CD4-positive, alpha-beta memory T cell (primary cell): ENCODE measurements around the gene SMIM14. TPM values are rescaled to one million over a fixed set of nuclear protein-coding genes. Genes with fewer than 3 reads are reported as not detected.
"Not testable (repeated sequence)": the region's sequence is repeated elsewhere in the genome, so short reads cannot be mapped to it uniquely, and the experiment has no call there.

Source experiments
- CTCF ChIA-PET: fragments of 350-600 bp; sonication (Branson Sonifier 250); formaldehyde crosslinking; loops from one replicate; lab custom pipeline; 2021; ENCODE audit warnings: inconsistent platforms; ENCODE audit not compliant: partially characterized antibody; lab: Charles Lee
- POLR2A ChIA-PET: fragments of 350-600 bp; sonication (Branson Sonifier 250); formaldehyde crosslinking; loops from one replicate; lab custom pipeline; 2021; ENCODE audit not compliant: partially characterized antibody; lab: Charles Lee
- DNase-seq, 5 donors: peaks; one replicate each; pipeline versions ENCODE4 v3.0.0 to v3.0.0-alpha.2; 2020 to 2022; ENCODE audit warnings: mixed read lengths in 1 of 5
- H3K27ac ChIP-seq: one replicate; pipeline ENCODE4 v1.7.0; 2013; ENCODE audit warnings: low read depth, low read length
- H3K27me3 ChIP-seq: 2 replicates; pipeline ENCODE4 v1.7.0; 2013; ENCODE audit warnings: mild to moderate bottlenecking, low read length, moderate library complexity; ENCODE audit not compliant: insufficient read depth
- H3K36me3 ChIP-seq: 2 replicates; pipeline ENCODE4 v1.7.0; 2013; ENCODE audit warnings: mild to moderate bottlenecking, low read length, moderate library complexity; ENCODE audit not compliant: insufficient read depth
- H3K4me1 ChIP-seq: 2 replicates; pipeline ENCODE4 v1.7.0; 2013; ENCODE audit warnings: mild to moderate bottlenecking, low read length, moderate library complexity; ENCODE audit not compliant: insufficient read depth
- H3K4me3 ChIP-seq, 2 donors: one replicate each; pipeline ENCODE4 v1.7.0; 2013; ENCODE audit warnings: low read length in 2 of 2, mild to moderate bottlenecking in 1 of 2
- H3K9me3 ChIP-seq, 2 donors: one replicate each; pipeline ENCODE4 v1.7.0; 2013; ENCODE audit warnings: low read length in 2 of 2, control low read depth in 1 of 2; ENCODE audit not compliant: control insufficient read depth in 1 of 2
- H3K27ac Mint-ChIP-seq, 7 donors: one replicate each; pipeline ENCODE4 v1.8.0; 2020 to 2021; ENCODE audit warnings: mixed read lengths in 7 of 7, mild to moderate bottlenecking in 6 of 7, inconsistent platforms in 3 of 7, moderate library complexity in 3 of 7
- H3K27me3 Mint-ChIP-seq, 2 donors: one replicate each; pipeline ENCODE4 v1.8.0; 2020 to 2021; ENCODE audit warnings: mixed read lengths in 2 of 2
- H3K36me3 Mint-ChIP-seq, 2 donors: one replicate each; pipeline ENCODE4 v1.8.0; 2020 to 2021; ENCODE audit warnings: mixed read lengths in 2 of 2, inconsistent platforms in 1 of 2, mild to moderate bottlenecking in 1 of 2
- H3K4me1 Mint-ChIP-seq, 4 donors: one replicate each; pipeline ENCODE4 v1.8.0; 2020 to 2021; ENCODE audit warnings: mixed read lengths in 4 of 4, mild to moderate bottlenecking in 1 of 4
- H3K4me3 Mint-ChIP-seq, 8 donors: one replicate each; pipeline ENCODE4 v1.8.0; 2020 to 2021; ENCODE audit warnings: mixed read lengths in 8 of 8, mild to moderate bottlenecking in 7 of 8, moderate library complexity in 6 of 8, inconsistent platforms in 3 of 8
- H3K9me3 Mint-ChIP-seq, 8 donors: one replicate each; pipeline ENCODE4 v1.8.0; 2020 to 2021; ENCODE audit warnings: mixed read lengths in 8 of 8, mild to moderate bottlenecking in 5 of 8, inconsistent platforms in 3 of 8, moderate library complexity in 1 of 8
- intact Hi-C: fragments of 100-400 bp; cut with micrococcal nuclease; formaldehyde crosslinking; loops from one replicate; pipeline ENCODE4 v1.15.1; 2023
- polyA plus RNA-seq, 2 donors: library from polyadenylated mRNA; unstranded; fragments of 300-500 nt; fragmentation: Illumina TruSeq; gene quantifications; one replicate each; pipeline ENCODE4 v1.2.3, GENCODE V29; 2021
- total RNA-seq, 2 experiments: library from RNA; stranded (reverse); gene quantifications; one replicate each; pipeline ENCODE4 v1.2.3, GENCODE V29; 2021

SMIM14 gene
- total and polyA plus RNA-seq, 4 experiments from 2014 or later, result 15.5 to 54.4 (median 28.1) TPM

GRCh38 chr4:39617534-39617933, 21.1 kb downstream of the SMIM14 start:
- Histone ChIP-seq H3K27me3 (no peaks in the 10 kb centered on the region), H3K4me1 (no peaks in the 10 kb centered on the region), H3K4me3 (no peak overlapping the region), H3K27ac (no peak overlapping the region), H3K36me3 (no peaks in the 10 kb centered on the region), H3K9me3 (no peaks in the 10 kb centered on the region)
- POLR2A ChIA-PET, result no interaction called here
- CTCF ChIA-PET, result no interaction called here
- Mint-ChIP-seq H3K36me3 (peaks cover 0 to 4% of the 10 kb centered on the region in 2 donors), H3K27me3 (no peaks in the 10 kb centered on the region), H3K4me3 (no peak overlapping the region), H3K4me1 (no peaks in the 10 kb centered on the region), H3K27ac (no peak overlapping the region), H3K9me3 (no peaks in the 10 kb centered on the region)
- intact Hi-C loops, result no loop called here
- no peak for DNase-seq

- Mint-ChIP-seq H3K27me3 (no peaks in the 10 kb centered on the region), H3K36me3 (peaks cover 2 to 4% of the 10 kb centered on the region in 2 donors), H3K27ac (no peak overlapping the region), H3K4me1 (no peaks in the 10 kb centered on the region), H3K9me3 (no peaks in the 10 kb centered on the region), H3K4me3 (no peak overlapping the region)
- Histone ChIP-seq H3K9me3 (no peaks in the 10 kb centered on the region), H3K4me1 (no peaks in the 10 kb centered on the region), H3K4me3 (no peak overlapping the region), H3K27ac (no peak overlapping the region), H3K27me3 (no peaks in the 10 kb centered on the region), H3K36me3 (no peaks in the 10 kb centered on the region)
- CTCF ChIA-PET, result no interaction called here
- POLR2A ChIA-PET, result no interaction called here
- intact Hi-C loops, result no loop called here
- no peak for DNase-seq
Observed at GRCh38 chr4:39616651-39617050, 22.0 kb downstream of the SMIM14 start.

GRCh38 chr4:39616112-39616511, 22.6 kb downstream of the SMIM14 start:
- H3K4me1 Mint-ChIP-seq, H3K27me3 Mint-ChIP-seq, H3K4me3 ChIP-seq, H3K9me3 ChIP-seq, H3K27ac Mint-ChIP-seq, H3K36me3 Mint-ChIP-seq, H3K27me3 ChIP-seq, H3K4me3 Mint-ChIP-seq, DNase-seq, H3K9me3 Mint-ChIP-seq, intact Hi-C loops, CTCF ChIA-PET, H3K36me3 ChIP-seq, POLR2A ChIA-PET, H3K27ac ChIP-seq, H3K4me1 ChIP-seq: not testable (repeated sequence)

GRCh38 chr4:39614487-39615162, 24.0 kb downstream of the SMIM14 start:
- intact Hi-C loops, result no loop called here
- POLR2A ChIA-PET, result no interaction called here
- Mint-ChIP-seq H3K27me3 (no peaks in the 10 kb centered on the region), H3K4me1 (no peaks in the 10 kb centered on the region), H3K36me3 (peaks cover 8% of the 10 kb centered on the region in 2 donors), H3K27ac (no peak overlapping the region), H3K9me3 (no peaks in the 10 kb centered on the region), H3K4me3 (no peak overlapping the region)
- DNase-seq, result no peak
- Histone ChIP-seq H3K4me3 (no peak overlapping the region), H3K27ac (no peak overlapping the region), H3K4me1 (no peaks in the 10 kb centered on the region), H3K36me3 (no peaks in the 10 kb centered on the region), H3K9me3 (no peaks in the 10 kb centered on the region), H3K27me3 (no peaks in the 10 kb centered on the region)
- CTCF ChIA-PET, result no interaction called here

GRCh38 chr4:39613093-39613656, 25.5 kb downstream of the SMIM14 start:
- no peaks in the 10 kb centered on the region for H3K4me1 Mint-ChIP-seq
- no peak overlapping the region for H3K27ac ChIP-seq
- no peaks in the 10 kb centered on the region for H3K27me3 ChIP-seq
- H3K36me3 ChIP-seq, result no peaks in the 10 kb centered on the region
- H3K27me3 Mint-ChIP-seq, result no peaks in the 10 kb centered on the region
- H3K4me3 ChIP-seq, result no peak overlapping the region
- no peaks in the 10 kb centered on the region for H3K9me3 Mint-ChIP-seq
- H3K4me1 ChIP-seq, result no peaks in the 10 kb centered on the region
- ChIA-PET POLR2A (no interaction called here), CTCF (no interaction called here)
- no peak for DNase-seq
- H3K9me3 ChIP-seq, result no peaks in the 10 kb centered on the region
- intact Hi-C loops, result no loop called here
- peaks cover 14 to 15% of the 10 kb centered on the region in 2 donors for H3K36me3 Mint-ChIP-seq
- H3K4me3 Mint-ChIP-seq, result no peak overlapping the region
- H3K27ac Mint-ChIP-seq, result no peak overlapping the region

GRCh38 chr4:39609454-39609931, 29.2 kb downstream of the SMIM14 start:
- no peaks in the 10 kb centered on the region for H3K27me3 ChIP-seq
- H3K4me3 ChIP-seq, result no peak overlapping the region
- DNase-seq, result no peak
- no peaks in the 10 kb centered on the region for H3K27me3 Mint-ChIP-seq
- H3K27ac Mint-ChIP-seq, result no peak overlapping the region
- POLR2A ChIA-PET, result no interaction called here
- peaks cover 0 to 7% (median 5%) of the 10 kb centered on the region in 8 donors for H3K9me3 Mint-ChIP-seq
- H3K36me3 Mint-ChIP-seq, result peaks cover 28% of the 10 kb centered on the region in 2 donors
- intact Hi-C loops, result no loop called here
- no peaks in the 10 kb centered on the region for H3K36me3 ChIP-seq
- CTCF ChIA-PET, result no interaction called here
- no peaks in the 10 kb centered on the region for H3K4me1 Mint-ChIP-seq
- H3K9me3 ChIP-seq, result peaks cover 0 to 4% of the 10 kb centered on the region in 2 donors
- H3K27ac ChIP-seq, result no peak overlapping the region
- no peak overlapping the region for H3K4me3 Mint-ChIP-seq
- no peaks in the 10 kb centered on the region for H3K4me1 ChIP-seq

- H3K27ac Mint-ChIP-seq, result no peak overlapping the region
- H3K36me3 Mint-ChIP-seq, result peaks cover 31% of the 10 kb centered on the region in 2 donors
- no peak overlapping the region for H3K4me3 ChIP-seq
- no peaks in the 10 kb centered on the region for H3K4me1 Mint-ChIP-seq
- H3K27ac ChIP-seq, result no peak overlapping the region
- H3K9me3 Mint-ChIP-seq, result peaks cover 0 to 7% (median 5%) of the 10 kb centered on the region in 8 donors
- CTCF ChIA-PET, result no interaction called here
- peaks cover 0 to 4% of the 10 kb centered on the region in 2 donors for H3K9me3 ChIP-seq
- DNase-seq, result no peak
- no peaks in the 10 kb centered on the region for H3K27me3 Mint-ChIP-seq
- H3K27me3 ChIP-seq, result no peaks in the 10 kb centered on the region
- H3K36me3 ChIP-seq, result no peaks in the 10 kb centered on the region
- intact Hi-C loops, result no loop called here
- POLR2A ChIA-PET, result no interaction called here
- no peak overlapping the region for H3K4me3 Mint-ChIP-seq
- no peaks in the 10 kb centered on the region for H3K4me1 ChIP-seq
Observed at GRCh38 chr4:39608451-39608850, 30.2 kb downstream of the SMIM14 start.
